GM21515 (cell line): ENCODE results near the gene RSBN1L.
A peak's percentile ranks its signal among the peaks of the same experiment; 100 is the strongest.

Source experiments
- ATAC-seq: cut with Tn5 transposase; IDR thresholded peaks from one replicate; pipeline ENCODE4 v1.9.1; 2021; ENCODE audit not compliant: unreplicated experiment

RSBN1L gene

DNA sequence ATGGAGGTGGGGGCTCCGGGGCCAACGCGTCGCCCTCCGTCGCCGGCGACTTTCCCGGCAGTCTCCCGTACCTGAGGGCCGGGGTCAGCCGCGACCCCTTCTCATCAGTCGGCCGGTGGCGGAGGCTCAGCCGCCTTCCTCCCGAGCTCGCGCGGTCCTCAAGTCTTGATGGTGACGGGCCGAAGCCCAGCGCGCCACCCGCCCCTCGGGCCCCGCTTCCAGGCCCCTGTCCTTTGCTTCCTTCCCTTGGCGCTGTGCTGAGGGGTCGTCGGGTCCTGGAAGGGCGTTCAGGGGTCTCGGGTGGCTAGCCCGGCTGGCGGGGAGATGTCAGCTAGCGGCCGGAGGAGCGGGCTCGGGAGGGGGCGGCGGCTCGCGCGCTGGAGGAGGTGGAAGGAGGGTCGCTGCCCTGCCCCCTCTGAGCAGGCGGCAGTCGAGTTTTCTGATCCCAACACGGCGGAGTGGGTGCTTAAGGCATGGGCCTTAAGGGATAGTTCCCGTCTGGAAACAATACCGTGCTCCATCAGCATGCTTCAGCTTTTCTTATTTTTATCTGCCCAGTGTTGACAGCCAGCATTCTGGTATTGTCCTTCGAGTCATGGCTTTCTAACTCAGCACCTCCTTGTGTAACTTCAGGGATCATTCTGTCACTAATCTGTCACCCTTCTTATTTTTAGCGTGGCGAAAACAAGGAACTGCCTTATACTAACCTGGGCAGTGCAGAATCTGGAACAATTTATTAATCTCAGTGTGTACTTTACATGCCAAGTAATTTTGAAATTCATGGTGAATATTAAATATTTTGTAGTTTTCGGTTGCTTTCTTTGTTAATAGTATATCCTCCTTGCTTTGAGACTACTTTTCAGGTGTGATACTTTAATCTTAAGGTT, 103.1 kb downstream of the RSBN1L start:
- peak; percentile 7 for ATAC-seq

DNA sequence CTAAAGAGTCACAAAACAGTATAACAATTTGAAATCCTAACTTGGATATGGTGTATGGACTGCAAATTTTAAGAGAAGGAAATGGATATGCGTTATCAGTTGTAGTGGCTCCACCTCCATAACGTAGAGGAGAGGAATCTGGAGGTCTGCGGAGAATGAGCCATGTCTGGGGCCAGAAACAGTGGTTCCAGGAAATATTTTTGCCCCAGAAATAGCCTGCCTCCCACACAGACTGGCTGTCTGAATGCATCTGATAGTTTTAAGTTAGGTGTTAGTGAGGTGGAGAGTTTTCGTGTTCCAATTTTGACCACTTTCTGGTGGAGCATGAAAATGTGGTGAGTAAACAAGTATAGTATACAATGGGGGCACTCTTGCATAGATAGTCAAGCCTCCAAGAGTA, 103.9 kb downstream of the RSBN1L start:
- no peak for ATAC-seq

DNA sequence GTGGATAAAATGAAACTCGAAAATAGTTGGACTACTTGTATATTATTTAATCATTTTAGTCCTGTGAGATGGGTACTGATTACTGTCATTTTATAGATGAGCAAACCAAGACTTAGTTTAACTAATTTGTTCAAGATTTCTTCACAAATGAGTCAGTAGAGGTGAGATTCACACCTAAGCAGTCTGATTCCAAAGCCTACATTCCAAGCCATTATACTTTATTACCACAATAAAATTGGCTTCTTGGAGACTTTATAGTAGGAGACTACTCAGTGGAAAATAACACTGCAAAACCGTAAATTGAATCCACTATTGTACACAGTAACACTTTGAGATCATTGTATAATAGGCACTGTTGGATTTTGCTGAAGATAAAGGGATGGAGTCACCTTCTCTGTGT, 104.5 kb downstream of the RSBN1L start:
- no peak for ATAC-seq

DNA sequence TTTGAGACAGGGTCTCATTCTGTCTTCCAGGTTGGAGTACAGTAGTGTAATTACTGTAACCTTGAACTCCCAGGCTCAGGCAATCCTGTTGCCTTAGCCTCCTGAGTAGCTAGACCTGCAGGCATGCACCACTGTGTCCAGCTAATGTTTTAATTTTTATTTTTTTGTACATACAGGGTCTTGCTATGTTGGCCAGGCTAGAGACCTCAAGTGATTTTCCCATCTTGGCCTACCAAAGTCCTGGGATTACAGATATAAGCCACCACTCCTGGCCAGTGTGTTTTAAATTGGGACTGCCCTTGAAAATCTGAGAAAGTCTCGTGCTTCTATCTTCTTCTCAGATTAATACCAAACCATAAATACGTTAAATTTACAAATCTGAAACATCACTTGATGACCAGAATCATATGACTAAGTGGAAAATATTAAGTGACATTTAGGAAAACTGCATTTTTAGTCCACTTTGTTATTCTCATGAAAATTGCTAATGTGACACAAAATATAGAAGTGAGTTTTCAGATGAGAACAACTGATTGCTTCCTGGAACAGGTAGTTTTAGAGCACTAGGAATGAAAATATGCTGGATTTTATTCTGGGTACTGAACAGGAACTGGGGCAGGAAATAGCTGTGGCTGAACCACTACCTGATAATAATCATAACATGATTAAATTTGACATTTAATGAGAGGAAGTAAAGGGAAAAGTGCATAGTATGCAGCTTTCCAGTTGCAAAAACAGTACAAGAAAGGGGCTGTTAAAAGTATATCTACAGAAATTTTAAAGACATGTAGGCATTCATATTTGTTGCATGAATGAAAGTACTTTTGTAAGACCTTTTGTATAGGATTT, 106.5 kb downstream of the RSBN1L start:
- no peak for ATAC-seq

DNA sequence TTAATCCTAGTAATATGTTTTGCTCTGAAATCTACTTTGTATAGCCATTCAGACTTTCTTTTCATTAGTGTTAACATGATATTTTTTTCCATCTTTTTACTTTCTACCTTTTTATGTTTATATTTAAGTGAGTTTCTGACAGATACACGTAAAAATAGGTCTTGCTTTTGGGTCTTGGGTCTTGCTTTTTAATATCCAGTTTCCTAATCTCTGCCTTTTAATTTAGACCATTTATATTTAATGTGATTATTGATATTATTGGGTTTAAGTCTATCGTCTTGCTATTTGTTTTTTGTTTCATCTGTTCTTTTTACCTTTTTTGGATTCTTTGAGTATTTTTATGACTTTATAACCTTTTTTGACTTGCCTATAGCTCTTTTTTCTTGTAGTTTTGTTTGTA, 110.2 kb downstream of the RSBN1L start:
- no peak for ATAC-seq

DNA sequence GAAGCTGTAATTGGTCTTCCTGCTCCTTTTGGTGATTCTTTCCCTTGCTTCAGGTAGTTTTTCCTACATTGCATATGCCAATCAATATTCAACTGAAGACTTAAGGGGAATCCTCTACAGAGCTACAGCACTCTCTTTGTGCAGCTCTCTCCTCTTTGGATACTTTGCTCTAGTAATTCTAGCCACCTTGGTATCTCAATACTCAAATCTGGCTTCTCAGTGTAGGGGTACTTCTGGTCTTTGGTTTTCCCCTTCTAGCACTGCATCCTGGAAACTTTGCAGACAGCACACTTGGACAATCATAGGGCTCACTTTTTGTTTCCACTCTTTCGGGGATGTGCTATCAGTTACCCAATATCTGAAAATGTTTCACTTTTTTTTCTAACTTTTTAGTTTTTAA, 112.3 kb downstream of the RSBN1L start:
- ATAC-seq = no peak

DNA sequence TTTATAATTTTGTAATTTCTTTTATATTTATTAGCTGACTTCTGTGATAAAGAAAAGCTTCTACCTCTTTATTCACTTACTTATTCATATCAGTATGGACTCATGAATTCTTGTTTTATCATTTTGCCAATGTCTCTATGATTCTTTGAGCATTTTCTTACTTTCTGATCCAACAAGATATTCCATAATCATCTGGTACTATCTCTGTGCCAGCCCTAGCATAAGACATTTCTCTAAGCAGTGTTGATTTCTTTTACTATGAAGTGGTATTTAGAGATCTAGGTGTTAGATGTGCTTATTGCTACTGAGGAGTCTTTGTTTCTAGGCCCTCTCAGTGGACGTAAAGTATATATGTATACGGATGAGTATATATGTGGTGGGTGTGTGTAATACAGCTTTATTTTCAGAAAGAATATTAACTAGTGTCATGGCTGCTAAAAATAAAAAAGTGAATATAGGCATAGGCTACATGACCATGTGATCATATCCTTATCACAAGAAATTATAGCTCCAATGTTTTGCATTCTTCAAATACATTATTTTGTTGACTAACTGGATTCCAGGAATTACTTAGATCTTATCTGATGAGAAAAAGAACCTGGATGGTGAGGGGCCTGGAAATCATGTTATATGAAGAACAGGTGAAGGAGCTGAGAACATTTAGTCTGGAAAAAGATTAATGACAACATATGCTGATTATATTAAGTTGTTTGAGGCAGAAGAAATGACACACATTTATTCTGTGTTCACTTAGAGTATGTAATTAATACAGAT, 115.4 kb downstream of the RSBN1L start:
- ATAC-seq = no peak

DNA sequence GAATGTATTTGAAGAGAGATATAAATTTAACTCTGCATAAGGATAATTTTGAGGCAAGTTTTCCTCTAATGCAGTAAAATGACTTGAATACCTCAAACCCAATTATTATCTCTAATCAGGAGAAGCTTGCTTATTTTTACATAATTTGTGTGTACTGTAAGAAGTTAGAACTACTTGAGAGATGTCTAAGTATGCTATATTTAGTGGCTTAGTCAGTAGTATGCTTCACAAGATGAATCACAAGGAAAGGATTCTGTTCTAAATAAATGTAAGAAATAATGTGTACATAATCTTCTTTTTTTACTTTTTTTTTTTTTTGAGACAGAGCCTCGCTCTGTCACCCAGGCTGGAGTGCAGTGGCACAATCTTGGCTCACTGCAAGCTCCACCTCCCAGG, 116.0 kb downstream of the RSBN1L start:
- no peak for ATAC-seq

DNA sequence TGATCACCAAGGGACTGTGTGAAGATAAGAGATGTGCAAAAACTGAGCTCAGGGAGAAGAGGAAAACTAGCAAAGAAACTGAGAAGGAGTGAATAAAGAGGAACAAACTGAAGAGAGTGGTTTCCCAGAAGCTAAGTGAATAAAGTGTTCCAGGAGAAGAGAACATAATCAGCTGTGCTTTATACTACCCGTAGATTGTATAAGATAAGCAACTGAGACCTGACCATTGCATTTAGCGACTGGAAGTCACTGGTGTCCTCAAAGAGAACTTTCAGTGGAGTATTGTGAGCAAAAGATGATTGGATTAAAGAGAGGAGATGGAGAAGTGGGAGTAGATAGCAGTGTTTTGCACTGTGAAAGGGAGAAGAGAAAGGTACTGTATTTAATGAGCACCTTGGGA, 116.9 kb downstream of the RSBN1L start:
- no peak for ATAC-seq

DNA sequence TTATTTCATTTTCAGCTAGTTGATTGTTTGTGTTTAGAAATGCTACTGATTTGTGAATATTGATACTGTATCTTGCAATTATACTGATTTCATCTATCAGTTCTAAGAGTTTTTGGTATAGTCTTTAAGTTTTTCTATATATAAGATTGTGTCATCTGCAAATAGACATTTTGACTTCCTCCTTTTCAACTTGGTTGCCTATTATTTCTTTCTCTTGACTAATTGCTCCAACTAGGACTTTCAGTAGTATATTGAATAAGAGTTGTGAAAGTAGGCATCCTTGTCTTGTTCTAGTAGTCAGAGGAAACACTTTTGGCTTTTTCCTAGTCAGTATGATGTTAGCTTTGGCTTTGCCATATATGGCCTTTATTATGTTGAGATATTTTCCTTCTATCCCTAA, 122.8 kb downstream of the RSBN1L start:
- ATAC-seq = no peak

DNA sequence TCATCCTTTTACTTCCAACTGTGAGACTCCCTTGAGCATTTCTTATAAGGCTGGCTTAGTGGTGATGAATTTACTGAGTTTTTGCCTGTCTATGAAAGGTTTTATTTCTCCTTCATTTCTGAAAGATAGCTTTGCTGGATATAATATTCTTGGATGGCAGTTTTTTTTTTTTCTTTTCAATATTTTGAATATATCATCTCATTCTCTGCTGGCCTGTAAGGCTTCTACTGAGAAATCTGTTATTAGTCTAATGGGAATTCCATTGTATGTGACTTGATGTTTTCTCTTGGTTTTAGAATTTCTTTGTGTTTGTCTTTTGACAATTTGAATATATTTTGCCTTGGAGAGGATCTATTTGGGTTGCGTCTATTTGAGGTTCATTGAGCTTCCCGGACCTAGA, 124.7 kb downstream of the RSBN1L start:
- ATAC-seq = no peak

DNA sequence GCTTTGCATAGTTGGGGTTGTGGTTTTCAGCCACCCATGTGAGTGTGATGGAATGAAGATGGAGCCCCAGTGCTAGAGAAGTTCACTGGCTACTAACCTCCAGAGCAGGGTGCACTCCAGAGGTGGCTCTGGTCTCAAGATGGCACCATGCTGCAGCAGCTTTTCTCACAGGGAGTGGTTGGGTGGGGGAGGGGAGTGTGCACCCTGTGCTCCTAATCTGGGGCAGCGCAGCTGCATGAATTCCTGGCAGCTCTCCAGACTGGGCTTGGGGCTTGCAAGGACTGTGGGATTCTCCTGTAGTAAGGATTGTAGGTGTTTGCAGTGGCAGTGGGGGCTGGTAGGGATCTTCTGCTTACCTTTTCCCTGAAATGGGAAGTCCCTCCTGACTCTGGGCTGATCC, 126.0 kb downstream of the RSBN1L start:
- no peak for ATAC-seq

DNA sequence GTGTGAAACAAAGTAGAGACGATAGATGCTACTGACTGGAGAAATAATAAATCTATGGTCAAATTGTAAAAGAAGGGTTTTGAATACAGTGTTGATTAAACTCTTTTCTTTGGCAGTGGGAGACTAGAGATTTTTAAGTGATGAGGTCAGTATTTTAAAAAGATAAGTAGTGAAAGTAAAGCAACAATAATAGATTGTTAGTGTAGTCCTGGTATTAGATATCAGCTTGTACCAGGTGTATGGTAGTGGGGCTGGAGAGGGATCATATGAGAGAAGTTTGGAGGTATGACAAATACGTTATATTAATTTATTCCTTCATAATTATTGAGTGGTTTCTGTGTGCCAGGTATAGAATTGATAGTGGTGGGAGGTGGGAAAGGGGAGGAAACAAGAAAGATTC, 127.5 kb downstream of the RSBN1L start:
- ATAC-seq = peak; percentile 36

DNA sequence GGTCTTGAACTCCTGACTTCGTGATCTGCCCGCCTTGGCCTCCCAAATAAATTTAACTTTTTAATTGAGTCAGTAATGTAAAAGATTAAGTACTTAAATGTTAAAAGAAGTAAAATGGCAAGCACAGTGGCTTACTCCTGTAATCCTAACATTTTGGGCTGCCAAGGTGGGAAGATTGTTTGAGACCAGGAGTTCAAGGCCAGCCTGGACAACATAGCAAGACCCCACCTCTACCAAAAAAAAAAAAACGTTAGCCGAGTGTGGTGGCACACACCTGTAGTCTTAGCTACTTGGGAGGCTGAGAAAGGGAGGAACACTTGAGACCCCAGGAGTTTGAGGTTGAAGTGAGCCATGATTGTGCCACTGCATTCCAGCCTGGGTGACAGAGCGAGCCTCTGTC, 128.4 kb downstream of the RSBN1L start:
- ATAC-seq = no peak

DNA sequence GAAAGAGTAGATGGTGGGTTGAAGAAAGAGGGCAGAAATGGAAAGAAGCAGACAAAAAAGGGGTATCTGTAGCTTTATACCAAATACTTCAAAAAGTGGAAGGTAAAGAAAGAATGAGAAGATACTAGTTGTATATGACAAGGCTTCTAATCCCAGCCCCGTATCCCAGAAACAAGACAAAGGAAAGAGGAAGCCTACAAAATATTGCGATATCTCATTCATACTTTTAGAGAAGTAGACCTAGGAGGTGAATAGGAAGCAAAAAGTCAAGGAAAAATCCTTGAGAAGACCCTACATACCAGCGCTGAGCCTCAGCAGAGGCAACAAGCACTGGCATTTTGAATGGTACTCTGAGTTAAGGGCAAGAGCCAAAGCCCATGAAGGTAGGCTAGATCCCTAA, 128.9 kb downstream of the RSBN1L start:
- ATAC-seq = no peak

DNA sequence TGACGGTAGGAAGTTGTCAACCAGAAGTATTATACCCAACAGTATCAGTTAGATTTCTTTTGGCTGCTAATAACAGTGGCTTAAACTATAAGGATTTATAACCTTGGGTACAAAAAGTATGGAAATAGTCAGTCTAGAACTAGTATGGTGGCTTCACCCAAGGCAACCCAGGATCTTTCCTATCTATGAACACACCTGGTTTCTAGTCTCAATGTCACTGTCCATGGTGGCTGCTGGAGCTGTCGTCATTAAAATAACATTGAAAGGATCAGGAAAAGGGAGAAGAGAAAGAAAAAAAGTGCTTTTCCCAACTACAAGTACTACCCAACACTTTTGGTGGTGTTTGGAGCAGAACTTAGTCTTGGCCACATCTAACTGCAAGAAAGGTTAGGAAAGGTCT, 130.0 kb downstream of the RSBN1L start:
- no peak for ATAC-seq

DNA sequence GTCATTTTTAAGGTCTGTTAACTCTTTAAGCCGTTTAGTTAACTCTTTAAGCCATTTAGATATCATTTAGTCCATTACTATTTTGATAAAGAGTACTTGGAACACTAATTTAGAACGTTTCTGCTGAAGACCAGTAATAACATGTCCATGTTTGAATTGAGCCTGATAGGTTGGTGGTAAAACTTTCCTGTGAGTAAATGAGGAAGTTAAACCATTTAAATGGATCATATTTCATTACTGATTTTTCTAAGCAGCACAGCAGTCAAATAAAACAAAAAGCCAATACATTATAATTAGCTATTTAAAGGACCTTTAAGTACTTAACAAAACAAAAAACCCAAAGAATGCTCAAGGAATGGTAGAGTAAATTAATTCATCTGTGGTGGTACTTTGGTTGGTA, 131.7 kb downstream of the RSBN1L start:
- no peak for ATAC-seq

DNA sequence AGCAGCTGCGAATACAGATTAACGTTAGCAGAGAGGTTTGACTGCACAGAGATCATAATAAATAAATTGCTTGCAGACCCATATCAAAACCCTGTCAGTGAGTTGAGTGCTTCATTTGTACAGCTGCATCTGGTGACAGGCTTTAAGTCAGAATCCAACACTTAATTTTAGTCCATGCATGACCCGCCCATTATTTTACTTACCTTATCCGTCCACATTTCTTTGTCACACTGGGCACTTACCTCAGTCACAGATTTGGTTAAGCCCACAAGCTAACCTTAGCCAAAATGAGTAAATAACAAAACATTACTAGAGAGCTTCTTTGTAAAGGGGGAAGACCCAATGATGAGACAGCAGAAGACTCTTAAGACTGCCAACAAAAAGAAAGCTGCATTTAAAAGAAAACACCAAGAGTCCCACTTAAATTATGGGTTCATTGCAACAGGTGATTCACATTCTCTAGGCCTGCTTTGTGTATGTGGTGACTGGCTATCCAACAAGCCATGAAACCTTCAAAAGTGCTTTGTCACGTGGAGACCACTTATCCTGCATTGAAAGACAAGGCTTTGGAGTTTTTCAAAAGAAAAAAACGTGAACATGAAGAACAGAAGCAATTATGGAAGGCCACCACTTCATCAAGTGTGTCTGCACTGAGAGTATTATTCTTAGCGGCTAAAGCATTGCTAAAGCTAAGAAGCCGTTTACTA, 134.5 kb downstream of the RSBN1L start:
- ATAC-seq = no peak

DNA sequence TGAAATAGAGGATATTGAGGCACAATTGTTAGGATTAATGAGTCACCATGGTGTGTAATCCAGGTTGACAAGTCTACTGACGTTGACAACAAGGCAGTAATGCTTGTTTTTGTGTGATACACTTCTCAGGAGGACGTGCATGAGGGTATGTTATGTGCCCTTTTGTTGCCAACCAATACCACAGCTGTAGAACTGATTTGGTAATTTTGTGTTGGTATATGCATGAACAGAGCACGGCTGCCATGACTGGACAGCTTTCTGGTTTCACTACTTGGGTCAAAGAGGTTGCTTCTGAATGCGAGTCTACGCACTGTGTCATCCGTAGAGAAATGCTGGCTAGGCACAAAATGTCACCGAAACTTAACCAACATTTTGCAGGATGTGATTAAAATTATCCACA, 135.2 kb downstream of the RSBN1L start:
- no peak for ATAC-seq

DNA sequence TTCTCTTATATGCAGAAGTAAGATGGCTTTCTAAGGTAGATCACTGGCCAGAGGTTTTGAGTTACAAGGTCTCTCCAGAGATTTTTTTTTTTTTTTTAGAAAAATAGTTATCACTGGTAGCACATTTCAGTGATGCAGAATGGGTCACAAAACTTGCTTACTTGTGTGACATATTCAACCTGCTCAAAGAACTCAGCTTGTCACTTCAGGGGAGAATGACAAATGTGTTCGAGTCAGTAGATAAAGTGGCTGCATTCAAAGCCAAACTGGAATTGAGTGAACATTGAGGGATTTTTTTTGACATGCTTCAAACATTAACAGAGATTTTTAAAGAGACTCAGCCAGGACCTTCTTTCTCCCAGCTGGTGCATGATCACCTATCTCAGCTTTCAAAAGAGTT, 135.7 kb downstream of the RSBN1L start:
- ATAC-seq = no peak
